Activated CD4-positive, alpha-beta T cell treated with anti-CD3 and anti-CD28 coated beads, Interleukin-2, amount 10 ng/mL, durations not matched to agents 24 days and 14 days (primary cell): ENCODE results near the gene THOC2. TPM values are rescaled to one million over a fixed set of nuclear protein-coding genes. Genes with fewer than 3 reads are reported as not detected.
"Not testable (repeated sequence)": the region's sequence is repeated elsewhere in the genome, so short reads cannot be mapped to it uniquely, and the experiment has no call there.

ENCODE experiments used
- DNase-seq: peaks from one replicate; pipeline ENCODE4 v3.0.0; 2022
- H3K27ac Mint-ChIP-seq: one replicate; pipeline ENCODE4 v1.8.0; 2022; ENCODE audit warnings: mild to moderate bottlenecking, mixed read lengths
- H3K27me3 Mint-ChIP-seq: one replicate; pipeline ENCODE4 v1.8.0; 2022; ENCODE audit warnings: mixed read lengths
- H3K36me3 Mint-ChIP-seq: one replicate; pipeline ENCODE4 v1.8.0; 2022; ENCODE audit warnings: low read depth, mild to moderate bottlenecking, mixed read lengths
- H3K4me1 Mint-ChIP-seq: one replicate; pipeline ENCODE4 v1.8.0; 2021; ENCODE audit warnings: mixed read lengths
- H3K4me3 Mint-ChIP-seq: one replicate; pipeline ENCODE4 v1.8.0; 2022; ENCODE audit warnings: mild to moderate bottlenecking, moderate library complexity, mixed read lengths
- H3K9me3 Mint-ChIP-seq: one replicate; pipeline ENCODE4 v1.8.0; 2021; ENCODE audit warnings: mixed read lengths
- intact Hi-C: fragments of 100-400 bp; cut with micrococcal nuclease; formaldehyde crosslinking; loops from one replicate; pipeline ENCODE4 v1.15.1; 2023
- total RNA-seq: library from RNA; stranded (reverse); gene quantifications from 2 replicates; pipeline ENCODE4 v1.2.3, GENCODE V29; 2022

THOC2 gene
- total RNA-seq, 1 donor from 2014 or later: 96.7 TPM

DNA sequence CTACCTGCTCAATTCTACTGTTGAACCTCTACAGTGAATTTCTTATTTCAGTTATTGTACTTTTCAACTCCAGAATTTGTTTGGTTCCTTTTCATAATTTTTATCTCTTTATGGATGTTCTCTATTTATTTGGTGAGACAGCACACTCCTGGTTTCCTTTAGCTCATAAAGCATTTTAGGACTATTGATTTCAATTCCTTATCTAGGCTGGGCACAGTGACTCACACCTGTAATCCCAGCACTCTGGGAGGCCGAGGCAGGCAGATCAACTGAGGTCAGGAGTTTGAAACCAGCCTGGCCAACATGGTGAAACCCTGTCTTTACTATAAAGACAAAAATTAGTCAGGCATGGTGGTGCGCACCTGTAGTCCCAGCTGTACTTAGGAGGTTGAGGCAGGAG, 57.7 kb downstream of the THOC2 start:
- Mint-ChIP-seq H3K27me3 (no peaks in the 10 kb centered on the region), H3K9me3 (peaks cover 4% of the 10 kb centered on the region), H3K4me1 (peaks cover 3% of the 10 kb centered on the region), H3K4me3 (no peak overlapping the region), H3K36me3 (peaks cover 45% of the 10 kb centered on the region), H3K27ac (no peak overlapping the region)
- DNase-seq: no peak
- intact Hi-C loops: no loop called here

DNA sequence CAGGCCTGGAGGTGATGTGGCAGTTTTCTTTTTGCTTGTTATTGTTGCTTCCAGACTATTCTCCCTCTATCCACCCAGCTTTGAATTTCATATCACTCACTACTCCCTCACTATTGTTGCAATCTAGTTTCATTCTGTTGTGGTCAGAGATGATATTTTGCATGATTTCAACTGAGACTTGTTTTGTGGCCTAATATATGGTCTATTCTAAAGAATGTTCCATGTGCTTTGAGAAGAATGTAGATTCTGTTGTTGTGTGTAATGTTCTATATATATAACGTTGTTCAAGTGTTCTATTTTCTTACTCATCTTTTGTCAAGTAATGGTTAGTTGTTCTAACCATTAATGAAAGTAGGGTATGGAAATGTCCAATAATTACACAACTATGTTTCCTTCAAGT, 59.0 kb downstream of the THOC2 start:
- H3K4me3 Mint-ChIP-seq: no peak overlapping the region
- no peak for DNase-seq
- peaks cover 3% of the 10 kb centered on the region for H3K9me3 Mint-ChIP-seq
- H3K36me3 Mint-ChIP-seq: peaks cover 42% of the 10 kb centered on the region
- no peaks in the 10 kb centered on the region for H3K27me3 Mint-ChIP-seq
- peaks cover 3% of the 10 kb centered on the region for H3K4me1 Mint-ChIP-seq
- peak overlapping the region; percentile 17 for H3K27ac Mint-ChIP-seq
- intact Hi-C loops: no loop called here

DNA sequence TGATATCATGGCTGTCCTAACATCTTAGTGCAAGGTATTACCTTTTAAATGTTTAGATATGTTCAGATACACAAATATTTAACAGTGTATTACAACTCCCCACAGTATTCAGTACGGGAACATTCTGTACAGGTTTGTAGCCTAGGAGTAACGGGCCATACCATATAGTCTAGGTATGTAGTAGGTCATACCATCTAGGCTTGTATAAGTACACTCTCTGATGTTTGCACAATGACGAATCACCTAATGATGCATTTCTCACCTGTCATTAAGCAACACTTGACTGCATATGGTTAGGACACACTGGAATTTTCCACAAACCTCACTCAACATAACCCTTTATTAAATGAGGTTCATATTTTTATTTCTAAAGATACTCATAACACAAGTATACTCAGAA, 67.7 kb downstream of the THOC2 start:
- intact Hi-C loops: no loop called here
- DNase-seq: no peak
- Mint-ChIP-seq H3K27me3 (no peaks in the 10 kb centered on the region), H3K27ac (no peak overlapping the region), H3K9me3 (no peaks in the 10 kb centered on the region), H3K36me3 (peaks cover 61% of the 10 kb centered on the region), H3K4me3 (no peak overlapping the region), H3K4me1 (peaks cover 2% of the 10 kb centered on the region)

DNA sequence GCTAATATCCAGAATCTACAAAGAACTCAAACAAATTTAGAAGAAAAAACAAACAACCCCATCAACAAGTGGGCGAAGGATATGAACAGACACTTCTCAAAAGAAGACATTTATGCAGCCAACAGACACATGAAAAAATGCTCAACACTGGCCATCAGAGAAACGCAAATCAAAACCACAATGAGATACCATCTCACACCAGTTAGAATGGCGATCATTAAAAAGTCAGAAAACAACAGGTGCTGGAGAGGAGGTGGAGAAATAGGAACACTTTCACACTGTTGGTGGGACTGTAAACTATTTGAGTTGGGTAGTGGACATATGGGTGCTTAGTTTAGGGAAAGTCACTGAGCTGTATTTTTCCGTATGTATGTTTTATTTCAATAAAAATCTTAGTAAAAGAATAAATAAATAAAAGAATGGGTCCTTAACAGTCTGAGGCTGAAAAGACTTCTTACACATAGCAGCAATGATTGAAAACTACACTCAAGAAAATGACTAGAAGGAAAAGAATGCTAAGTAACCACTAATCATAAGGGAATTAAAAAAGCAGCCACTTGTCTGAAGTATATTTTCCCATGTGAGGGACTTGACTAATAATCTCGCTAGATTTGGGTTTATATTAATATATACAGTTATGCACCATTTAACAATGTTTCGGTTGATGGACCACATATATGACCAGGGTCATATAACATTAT, 68.2 kb downstream of the THOC2 start:
- H3K4me3 Mint-ChIP-seq, H3K27ac Mint-ChIP-seq, H3K27me3 Mint-ChIP-seq, DNase-seq, H3K9me3 Mint-ChIP-seq, H3K4me1 Mint-ChIP-seq, intact Hi-C loops: not testable (repeated sequence)
- peaks cover 61% of the 10 kb centered on the region for H3K36me3 Mint-ChIP-seq

DNA sequence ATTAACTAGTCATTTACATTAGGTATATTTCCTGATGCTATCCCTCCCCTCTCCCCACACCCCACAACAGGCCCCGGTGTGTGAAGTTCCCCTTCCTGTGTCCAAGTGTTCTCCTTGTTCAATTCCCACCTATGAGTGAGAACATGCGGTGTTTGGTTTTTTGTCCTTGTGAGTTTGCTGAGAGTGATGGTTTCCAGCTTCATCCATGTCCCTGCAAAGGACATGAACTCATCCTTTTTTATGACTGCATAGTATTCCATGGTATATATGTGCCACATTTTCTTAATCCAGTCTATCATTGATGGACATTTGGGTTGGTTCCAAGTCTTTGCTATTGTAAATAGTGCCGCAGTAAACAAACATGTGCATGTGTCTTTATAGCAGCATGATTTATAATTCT, 69.1 kb downstream of the THOC2 start:
- H3K27me3 Mint-ChIP-seq, DNase-seq, H3K4me1 Mint-ChIP-seq, H3K4me3 Mint-ChIP-seq, intact Hi-C loops, H3K9me3 Mint-ChIP-seq, H3K27ac Mint-ChIP-seq: not testable (repeated sequence)
- H3K36me3 Mint-ChIP-seq: peaks cover 58% of the 10 kb centered on the region

DNA sequence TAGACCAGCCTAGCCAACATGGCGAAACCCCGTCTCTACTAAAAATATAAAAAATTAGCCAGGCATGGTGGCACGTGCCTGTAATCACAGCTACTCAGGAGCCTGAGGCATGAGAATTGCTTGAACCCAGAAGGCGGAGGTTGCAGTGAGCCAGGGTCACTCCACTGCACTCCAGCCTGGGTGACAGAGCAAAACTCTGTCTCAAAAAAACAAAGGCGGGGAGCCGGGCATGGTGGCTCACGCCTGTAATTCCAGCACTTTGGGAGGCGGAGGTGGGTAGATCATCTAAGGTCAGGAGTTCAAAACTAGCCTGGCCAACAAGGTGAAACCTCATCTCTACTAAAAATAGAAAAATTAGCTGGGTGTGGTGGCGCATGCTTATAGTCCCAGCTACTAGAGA, 76.3 kb downstream of the THOC2 start:
- intact Hi-C loops, H3K4me3 Mint-ChIP-seq, H3K4me1 Mint-ChIP-seq, DNase-seq, H3K27me3 Mint-ChIP-seq, H3K27ac Mint-ChIP-seq, H3K9me3 Mint-ChIP-seq: not testable (repeated sequence)
- peaks cover 35% of the 10 kb centered on the region for H3K36me3 Mint-ChIP-seq

DNA sequence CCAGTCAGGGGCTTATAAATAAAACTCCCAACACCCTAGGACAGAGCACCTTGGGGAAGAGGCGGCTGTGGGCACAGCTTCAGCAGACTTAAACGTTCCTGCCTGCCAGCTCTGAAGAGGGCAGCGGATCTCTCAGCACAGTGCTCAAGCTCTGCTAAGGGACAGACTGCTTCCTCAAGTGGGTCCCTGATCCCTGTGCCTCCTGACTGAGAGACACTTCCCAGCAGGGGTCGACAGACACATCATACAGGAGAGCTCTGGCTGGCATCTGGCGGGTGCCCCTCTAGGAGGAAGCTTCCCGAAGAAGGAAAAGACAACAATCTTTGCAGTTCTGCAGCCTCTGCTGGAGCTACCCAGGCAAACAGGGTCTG, 84.1 kb downstream of the THOC2 start:
- H3K4me3 Mint-ChIP-seq, H3K27me3 Mint-ChIP-seq, H3K27ac Mint-ChIP-seq, intact Hi-C loops, DNase-seq, H3K9me3 Mint-ChIP-seq: not testable (repeated sequence)
- Mint-ChIP-seq H3K36me3 (peaks cover 22% of the 10 kb centered on the region), H3K4me1 (peaks cover 12% of the 10 kb centered on the region)

DNA sequence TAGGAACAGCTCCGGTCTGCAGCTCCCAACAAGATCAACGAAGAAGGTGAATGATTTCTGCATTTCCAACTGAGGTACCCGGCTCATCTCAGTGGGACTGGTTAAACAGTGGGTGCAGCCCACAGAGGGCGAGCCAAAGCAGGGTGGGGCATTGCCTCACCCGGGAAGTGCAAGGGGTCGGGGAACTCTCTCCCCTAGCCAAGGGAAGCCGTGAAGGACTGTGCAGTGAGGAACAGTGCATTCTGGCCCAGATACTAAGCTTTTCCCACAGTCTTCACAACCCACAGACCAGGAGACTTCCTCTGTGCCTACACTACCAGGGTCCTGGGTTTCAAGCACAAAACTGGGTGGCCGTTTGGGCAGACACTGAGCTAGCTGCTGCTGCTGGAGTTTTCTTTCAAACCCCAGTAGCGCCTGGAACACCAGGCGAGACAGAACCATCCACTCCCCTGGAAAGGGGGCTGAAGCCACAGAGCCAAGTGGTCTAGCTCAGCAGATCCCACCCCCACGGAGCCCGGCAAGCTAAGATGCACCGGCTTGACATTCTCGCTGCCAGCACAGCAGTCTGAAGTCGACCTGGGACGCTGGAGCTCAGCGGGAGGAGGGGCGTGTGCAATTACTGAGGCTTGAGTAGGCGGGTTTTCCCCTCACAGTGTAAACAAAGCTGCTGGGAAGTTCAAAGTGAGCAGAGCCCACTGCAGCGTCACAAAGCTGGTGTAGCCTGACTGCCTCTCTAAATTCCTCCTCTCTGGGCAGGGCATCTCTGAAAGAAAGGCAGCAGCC, 84.6 kb downstream of the THOC2 start:
- no peaks in the 10 kb centered on the region for H3K27me3 Mint-ChIP-seq
- peaks cover 12% of the 10 kb centered on the region for H3K4me1 Mint-ChIP-seq
- H3K36me3 Mint-ChIP-seq: peaks cover 21% of the 10 kb centered on the region
- H3K9me3 Mint-ChIP-seq: no peaks in the 10 kb centered on the region
- peak; percentile 66 for DNase-seq
- H3K4me3 Mint-ChIP-seq: no peak overlapping the region
- intact Hi-C loops: no loop called here
- H3K27ac Mint-ChIP-seq: no peak overlapping the region

DNA sequence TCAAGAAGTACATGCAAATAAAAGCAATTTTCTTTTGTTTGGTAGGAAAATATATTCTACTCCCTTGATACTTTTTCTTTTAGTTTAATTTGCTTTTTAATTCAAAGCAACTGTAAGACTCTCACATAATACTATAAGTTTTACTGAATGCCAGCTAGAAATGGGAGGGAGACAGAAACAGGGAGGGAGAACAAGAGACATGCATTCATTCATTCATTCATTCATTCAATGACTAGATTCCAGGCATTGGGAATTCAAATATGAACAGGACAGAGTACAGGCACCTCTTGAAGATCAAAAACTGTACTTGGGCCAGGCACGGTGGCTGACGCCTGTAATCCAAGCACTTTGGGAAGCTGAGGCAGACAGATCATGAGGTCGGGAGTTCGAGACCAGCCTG, 85.6 kb downstream of the THOC2 start:
- H3K4me1 Mint-ChIP-seq: peaks cover 12% of the 10 kb centered on the region
- no peak for DNase-seq
- peaks cover 18% of the 10 kb centered on the region for H3K36me3 Mint-ChIP-seq
- intact Hi-C loops: no loop called here
- no peak overlapping the region for H3K4me3 Mint-ChIP-seq
- no peaks in the 10 kb centered on the region for H3K9me3 Mint-ChIP-seq
- no peaks in the 10 kb centered on the region for H3K27me3 Mint-ChIP-seq
- H3K27ac Mint-ChIP-seq: no peak overlapping the region

DNA sequence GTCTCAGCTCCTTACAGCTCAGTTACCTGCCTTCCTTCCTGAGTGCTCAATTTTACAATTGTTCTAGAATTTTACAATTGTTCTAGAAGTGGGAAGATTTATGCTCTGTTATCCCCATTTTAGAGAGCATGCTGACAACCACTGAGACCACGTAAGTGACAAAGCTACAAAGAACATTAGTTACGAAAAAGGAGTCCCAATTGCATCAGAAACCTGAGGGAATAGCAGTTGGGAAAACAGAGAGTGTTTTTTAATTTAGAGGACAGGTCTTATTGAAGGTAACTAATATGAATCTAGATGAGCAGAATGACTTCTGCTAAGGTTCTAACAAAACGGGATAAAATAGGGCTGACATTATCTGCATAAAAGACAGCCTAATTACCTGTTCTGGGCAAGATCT, 103.3 kb downstream of the THOC2 start:
- no peaks in the 10 kb centered on the region for H3K9me3 Mint-ChIP-seq
- H3K27me3 Mint-ChIP-seq: no peaks in the 10 kb centered on the region
- no peak overlapping the region for H3K27ac Mint-ChIP-seq
- no peak for DNase-seq
- H3K4me3 Mint-ChIP-seq: no peak overlapping the region
- intact Hi-C loops: no loop called here
- H3K4me1 Mint-ChIP-seq: peaks cover 9% of the 10 kb centered on the region
- H3K36me3 Mint-ChIP-seq: peaks cover 47% of the 10 kb centered on the region

DNA sequence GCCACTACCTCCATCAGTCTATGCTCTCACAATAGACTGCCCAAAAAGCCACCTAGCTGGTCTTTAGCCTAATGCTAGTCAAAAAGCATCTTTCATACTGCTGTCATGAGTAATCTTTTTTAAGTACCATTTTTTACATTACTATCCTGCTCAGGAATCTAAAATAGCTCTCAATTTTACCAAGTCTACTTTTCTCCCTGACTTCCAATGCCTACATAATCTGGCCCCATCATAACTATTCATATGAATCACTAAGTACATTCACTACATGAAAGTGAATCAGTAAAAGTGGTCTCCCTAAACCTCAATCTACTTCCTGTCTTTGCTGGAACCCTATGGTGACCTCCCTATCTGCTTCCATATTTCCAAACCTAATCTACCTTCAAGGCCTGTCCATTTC, 105.9 kb downstream of the THOC2 start:
- intact Hi-C loops: no loop called here
- H3K27me3 Mint-ChIP-seq: no peaks in the 10 kb centered on the region
- peaks cover 9% of the 10 kb centered on the region for H3K4me1 Mint-ChIP-seq
- DNase-seq: no peak
- H3K4me3 Mint-ChIP-seq: no peak overlapping the region
- peak overlapping the region; percentile 75 for H3K27ac Mint-ChIP-seq
- H3K36me3 Mint-ChIP-seq: peaks cover 47% of the 10 kb centered on the region
- no peaks in the 10 kb centered on the region for H3K9me3 Mint-ChIP-seq

DNA sequence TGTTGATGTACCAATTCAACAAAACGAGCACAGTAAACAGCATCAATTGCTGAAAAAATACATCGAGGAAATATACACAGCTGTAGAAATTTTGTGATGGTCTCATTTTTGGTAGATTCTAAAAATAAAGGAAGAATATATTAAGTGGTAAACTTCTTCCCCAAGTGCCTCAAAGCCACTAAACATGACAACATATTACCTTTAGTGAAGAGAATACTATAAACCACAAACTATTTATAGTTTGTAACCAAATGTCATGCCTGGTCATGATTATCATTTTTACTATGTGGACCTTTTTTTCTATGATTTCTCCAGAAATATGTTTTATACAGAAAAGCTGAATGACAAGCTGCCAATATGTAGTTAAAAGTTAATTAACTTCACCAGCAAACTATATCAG, 106.9 kb downstream of the THOC2 start:
- peaks cover 9% of the 10 kb centered on the region for H3K4me1 Mint-ChIP-seq
- intact Hi-C loops: no loop called here
- no peaks in the 10 kb centered on the region for H3K9me3 Mint-ChIP-seq
- DNase-seq: no peak
- no peak overlapping the region for H3K27ac Mint-ChIP-seq
- peaks cover 48% of the 10 kb centered on the region for H3K36me3 Mint-ChIP-seq
- H3K4me3 Mint-ChIP-seq: no peak overlapping the region
- H3K27me3 Mint-ChIP-seq: no peaks in the 10 kb centered on the region

DNA sequence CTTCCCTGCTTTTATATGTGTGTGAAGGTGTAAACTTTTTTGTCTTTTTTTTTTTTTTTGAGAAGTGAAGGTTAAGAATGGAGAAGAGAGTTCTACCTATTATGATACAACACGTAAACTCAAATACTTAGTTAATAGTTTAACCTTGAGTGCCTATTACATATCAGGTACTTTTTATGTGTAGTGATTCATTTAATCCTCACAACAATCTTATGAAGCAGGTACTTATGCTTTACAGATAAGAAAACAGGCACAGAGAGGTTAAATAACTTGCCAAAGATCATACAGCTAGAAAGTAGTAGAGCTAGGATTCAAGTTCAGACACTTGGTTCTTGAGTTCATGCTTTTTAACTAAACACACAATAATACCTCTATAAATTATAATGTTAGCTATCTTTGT, 107.4 kb downstream of the THOC2 start:
- Mint-ChIP-seq H3K4me1 (peaks cover 9% of the 10 kb centered on the region), H3K9me3 (no peaks in the 10 kb centered on the region), H3K4me3 (no peak overlapping the region), H3K27me3 (no peaks in the 10 kb centered on the region), H3K27ac (no peak overlapping the region), H3K36me3 (peaks cover 50% of the 10 kb centered on the region)
- DNase-seq: no peak
- intact Hi-C loops: no loop called here

DNA sequence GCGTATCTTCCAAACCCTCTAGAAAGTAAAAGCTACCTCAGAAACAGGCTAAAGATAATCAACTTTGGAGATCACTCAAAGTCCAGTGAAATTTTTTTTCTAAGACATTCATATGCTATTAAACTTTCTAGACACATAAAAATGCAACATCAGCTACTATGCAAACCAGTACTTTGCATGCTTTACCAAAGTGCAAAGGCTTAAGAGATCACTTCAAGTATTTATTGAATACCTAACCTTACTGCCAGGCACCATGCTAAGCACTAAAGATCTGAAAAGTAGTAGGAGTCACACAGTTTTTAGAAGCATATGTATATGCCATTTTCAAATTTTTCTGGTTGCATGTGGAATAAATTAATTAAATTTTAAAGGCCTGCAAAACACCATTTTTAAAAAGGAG, 115.8 kb downstream of the THOC2 start:
- Mint-ChIP-seq H3K27ac (no peak overlapping the region), H3K36me3 (peaks cover 28% of the 10 kb centered on the region), H3K9me3 (no peaks in the 10 kb centered on the region), H3K4me3 (no peak overlapping the region), H3K4me1 (no peaks in the 10 kb centered on the region), H3K27me3 (no peaks in the 10 kb centered on the region)
- intact Hi-C loops: no loop called here
- DNase-seq: no peak

DNA sequence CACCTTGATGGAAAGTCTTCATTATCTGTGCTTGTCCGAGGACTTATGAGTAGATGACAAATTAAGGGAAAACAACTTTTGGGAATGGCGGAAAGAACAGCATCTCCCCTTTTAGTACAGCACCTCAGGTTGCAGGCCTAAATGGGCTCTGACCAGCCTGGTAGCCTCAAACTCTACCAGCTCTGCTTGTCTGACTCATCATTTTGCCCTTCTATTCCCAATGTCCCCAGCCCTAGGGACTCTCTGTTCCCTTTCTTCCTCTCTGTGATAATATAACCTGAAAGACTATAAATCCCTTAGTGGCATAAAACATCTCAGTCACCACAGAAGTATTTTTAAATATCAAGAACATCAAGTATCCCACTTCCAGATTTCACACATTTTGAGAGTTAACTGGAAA, 121.9 kb downstream of the THOC2 start:
- intact Hi-C loops: no loop called here
- Mint-ChIP-seq H3K4me3 (no peak overlapping the region), H3K36me3 (peaks cover 37% of the 10 kb centered on the region), H3K9me3 (no peaks in the 10 kb centered on the region), H3K27me3 (no peaks in the 10 kb centered on the region), H3K27ac (no peak overlapping the region), H3K4me1 (no peaks in the 10 kb centered on the region)
- DNase-seq: no peak
